Endothelial cell of umbilical vein (primary cell): ENCODE data around the gene RPS19.

ENCODE experiments used
- CTCF ChIP-seq, 2 donors: IDR thresholded peaks; 1 replicate in 1 of 2; 2 replicates in 1 of 2; pipeline ENCODE4 v1.5.1; 2011; ENCODE audit warnings: low read length in 2 of 2, mild to moderate bottlenecking in 2 of 2, moderate library complexity in 2 of 2, control low read depth in 1 of 2, inconsistent platforms in 1 of 2, low read depth in 1 of 2; ENCODE audit not compliant: insufficient read depth in 1 of 2; ENCODE audit errors: extremely low read depth in 1 of 2
- EZH2 ChIP-seq: IDR thresholded peaks from 2 replicates; pipeline ENCODE4 v1.6.1; 2012; ENCODE audit warnings: borderline replicate concordance, low read depth, mild to moderate bottlenecking, moderate library complexity, low read length, inconsistent platforms; ENCODE audit not compliant: severe bottlenecking
- FOS ChIP-seq: IDR thresholded peaks from 2 replicates; pipeline ENCODE4 v1.6.1; 2011; ENCODE audit warnings: mild to moderate bottlenecking, low read length, moderate library complexity, borderline replicate concordance; ENCODE audit not compliant: insufficient read depth
- GATA2 ChIP-seq: IDR thresholded peaks from 2 replicates; pipeline ENCODE4 v1.7.0; 2011; ENCODE audit warnings: low read depth, mild to moderate bottlenecking, moderate library complexity, mixed read lengths, low read length; ENCODE audit not compliant: insufficient read length, insufficient read depth
- MYC ChIP-seq: IDR thresholded peaks from one replicate; pipeline ENCODE4 v1.6.1; 2011; ENCODE audit warnings: mild to moderate bottlenecking, low read depth, low read length
- POLR2A ChIP-seq: IDR thresholded peaks from 2 replicates; pipeline ENCODE4 v1.6.1; 2012; ENCODE audit warnings: low read depth, mild to moderate bottlenecking, control low read depth, low read length

- TF ChIP-seq CTCF (IDR thresholded peaks at IDR 0.05; ENCODE audit: extremely low read depth in 1 of 2, insufficient read depth in 1 of 2, low read depth in 1 of 2, low read length in 2 of 2) (no peak), MYC (no peak), POLR2A (no peak), EZH2 (no peak), GATA2 (no peak), FOS (no peak)
Measured at GRCh38 chr19:41907994-41908615, 48.0 kb downstream of the RPS19 start.
